H9 (cell line): ENCODE data around the gene ADARB2. TPM values are rescaled to one million over a fixed set of nuclear protein-coding genes. Genes with fewer than 3 reads are reported as not detected.

Source experiments
- DNase-seq: peaks from one replicate; pipeline ENCODE4 v3.0.0-alpha.2; 2017
- H2AFZ ChIP-seq: one replicate; pipeline ENCODE4 v1.6.1; 2013; ENCODE audit warnings: mild to moderate bottlenecking, low read length, control low read depth, moderate library complexity
- H2AK5ac ChIP-seq: 2 replicates; pipeline ENCODE4 v1.6.1; 2013; ENCODE audit warnings: low read length, control low read depth, mixed read lengths; ENCODE audit not compliant: insufficient read length
- H2BK120ac ChIP-seq: one replicate; pipeline ENCODE4 v1.6.1; 2013; ENCODE audit warnings: low read depth, mild to moderate bottlenecking, low read length, control low read depth, inconsistent platforms; ENCODE audit not compliant: poor library complexity, severe bottlenecking
- H2BK12ac ChIP-seq: 2 replicates; pipeline ENCODE4 v1.6.1; 2013; ENCODE audit warnings: low read length, control low read depth, mixed read lengths, low read depth; ENCODE audit not compliant: insufficient read length
- H2BK15ac ChIP-seq: 2 replicates; pipeline ENCODE4 v1.6.1; 2013; ENCODE audit warnings: low read depth, low read length, control low read depth
- H2BK20ac ChIP-seq: one replicate; pipeline ENCODE4 v1.6.1; 2013; ENCODE audit warnings: low read depth, mild to moderate bottlenecking, low read length, control low read depth, inconsistent platforms; ENCODE audit not compliant: poor library complexity, severe bottlenecking
- H2BK5ac ChIP-seq: 2 replicates; pipeline ENCODE4 v1.6.1; 2013; ENCODE audit warnings: low read length, control low read depth, mixed read lengths; ENCODE audit not compliant: insufficient read length
- H3K14ac ChIP-seq: 2 replicates; pipeline ENCODE4 v1.6.1; 2013; ENCODE audit warnings: low read length, control low read depth; ENCODE audit not compliant: insufficient read depth
- H3K18ac ChIP-seq: 2 replicates; pipeline ENCODE4 v1.6.1; 2013; ENCODE audit warnings: low read depth, mild to moderate bottlenecking, mixed read lengths, low read length, control low read depth; ENCODE audit not compliant: insufficient read length
- H3K23ac ChIP-seq: 2 replicates; pipeline ENCODE4 v1.6.1; 2013; ENCODE audit warnings: low read length, control low read depth, mixed read lengths, low read depth; ENCODE audit not compliant: insufficient read length
- H3K23me2 ChIP-seq: 2 replicates; pipeline ENCODE4 v1.6.1; 2013; ENCODE audit warnings: low read depth, mild to moderate bottlenecking, mixed read lengths, low read length, control low read depth; ENCODE audit not compliant: insufficient read length, poor library complexity, severe bottlenecking
- H3K27ac ChIP-seq: 2 replicates; pipeline ENCODE4 v1.5.1; 2013; ENCODE audit warnings: low read length, control low read depth, mixed read lengths, low read depth; ENCODE audit not compliant: insufficient read length
- H3K27me3 ChIP-seq: 2 replicates; pipeline ENCODE4 v1.6.1; 2013; ENCODE audit warnings: low read length, control low read depth, inconsistent platforms; ENCODE audit not compliant: insufficient read depth
- H3K4ac ChIP-seq: 2 replicates; pipeline ENCODE4 v1.6.1; 2013; ENCODE audit warnings: low read depth, mild to moderate bottlenecking, control low read depth, inconsistent platforms, low read length, moderate library complexity
- H3K4me1 ChIP-seq: 2 replicates; pipeline ENCODE4 v1.6.1; 2013; ENCODE audit warnings: low read length, control low read depth, inconsistent platforms; ENCODE audit not compliant: insufficient read depth
- H3K4me2 ChIP-seq: 2 replicates; pipeline ENCODE4 v1.6.1; 2013; ENCODE audit warnings: low read length, control low read depth, mixed read lengths; ENCODE audit not compliant: insufficient read length, insufficient read depth
- H3K56ac ChIP-seq: 2 replicates; pipeline ENCODE4 v1.6.1; 2013; ENCODE audit warnings: low read depth, mild to moderate bottlenecking, mixed read lengths, low read length, control low read depth; ENCODE audit not compliant: insufficient read length
- H3K79me1 ChIP-seq: 2 replicates; pipeline ENCODE4 v1.6.1; 2013; ENCODE audit warnings: low read depth, mild to moderate bottlenecking, moderate library complexity, low read length, control low read depth, inconsistent platforms; ENCODE audit not compliant: insufficient read depth, poor library complexity, severe bottlenecking
- H3K79me2 ChIP-seq: 2 replicates; pipeline ENCODE4 v1.6.1; 2013; ENCODE audit warnings: low read length, control low read depth, inconsistent platforms; ENCODE audit not compliant: insufficient read depth
- H3K9ac ChIP-seq: 2 replicates; pipeline ENCODE4 v1.6.1; 2013; ENCODE audit warnings: low read length, control low read depth, mixed read lengths; ENCODE audit not compliant: insufficient read length; ENCODE audit errors: extremely low read depth
- H3K9me3 ChIP-seq: one replicate; pipeline ENCODE4 v1.6.1; 2013; ENCODE audit warnings: low read depth, low read length, inconsistent platforms; ENCODE audit not compliant: control insufficient read depth
- H3T11ph ChIP-seq: one replicate; pipeline ENCODE4 v1.6.1; 2013; ENCODE audit warnings: mild to moderate bottlenecking, low read length, control low read depth, inconsistent platforms
- H4K20me1 ChIP-seq: one replicate; pipeline ENCODE4 v1.6.1; 2013; ENCODE audit not compliant: control insufficient read depth, insufficient read length, insufficient read depth
- H4K5ac ChIP-seq: 2 replicates; pipeline ENCODE4 v1.6.1; 2013; ENCODE audit warnings: low read depth, mild to moderate bottlenecking, mixed read lengths, low read length, control low read depth; ENCODE audit not compliant: insufficient read length
- H4K8ac ChIP-seq: replicated peaks from 2 replicates; pipeline ENCODE4 v1.6.1; 2013; ENCODE audit warnings: low read length, control low read depth, mixed read lengths, low read depth; ENCODE audit not compliant: insufficient read length
- H4K91ac ChIP-seq: 2 replicates; pipeline ENCODE4 v1.6.1; 2013; ENCODE audit warnings: low read depth, mild to moderate bottlenecking, moderate library complexity, mixed read lengths, low read length, control low read depth; ENCODE audit not compliant: insufficient read length
- H3K27ac Mint-ChIP-seq, 3 experiments: 2 replicates in 2 of 3; 3 replicates in 1 of 3; pipeline ENCODE4 v1.8.0; 2020 to 2021; ENCODE audit warnings: mixed read lengths in 3 of 3, mild to moderate bottlenecking in 1 of 3, moderate library complexity in 1 of 3
- H3K27me3 Mint-ChIP-seq: 2 replicates; pipeline ENCODE4 v1.8.0; 2021; ENCODE audit warnings: low read depth, mild to moderate bottlenecking, moderate library complexity, mixed read lengths
- H3K36me3 Mint-ChIP-seq, 3 experiments: 2 replicates in 2 of 3; 3 replicates in 1 of 3; pipeline ENCODE4 v1.8.0; 2020 to 2021; ENCODE audit warnings: low read depth in 3 of 3, mixed read lengths in 3 of 3; ENCODE audit not compliant: insufficient read depth in 1 of 3
- H3K4me1 Mint-ChIP-seq, 2 experiments: 2 replicates each; pipeline ENCODE4 v1.8.0; 2020; ENCODE audit warnings: mixed read lengths in 2 of 2
- H3K4me3 Mint-ChIP-seq, 2 experiments: 2 replicates in 1 of 2; 3 replicates in 1 of 2; pipeline ENCODE4 v1.8.0; 2020 to 2021; ENCODE audit warnings: mild to moderate bottlenecking in 2 of 2, mixed read lengths in 2 of 2, moderate library complexity in 1 of 2
- H3K9me3 Mint-ChIP-seq, 2 experiments: 2 replicates in 1 of 2; 3 replicates in 1 of 2; pipeline ENCODE4 v1.8.0; 2020; ENCODE audit warnings: mild to moderate bottlenecking in 2 of 2, mixed read lengths in 2 of 2, moderate library complexity in 1 of 2
- WGBS: extraction: QIAGEN DNeasy Blood & Tissue Kit; methylation state at CpG from one replicate; pipeline ENCODE4 v1.1.7; 2013; ENCODE audit warnings: missing lambda C conversion rate, low lambda C conversion rate, mixed read lengths; ENCODE audit not compliant: insufficient read length; ENCODE audit errors: extremely low coverage; 5-methylcytosine and 5-hydroxymethylcytosine counted together
- total RNA-seq: library from RNA; stranded (reverse); gene quantifications from 2 replicates; pipeline ENCODE4 v1.2.1, GENCODE V29; 2021
- TF ChIP-seq, protein P1 (sequence below): fragments of 200-600 bp; sonication (generic); conservative IDR thresholded peaks from 3 replicates; pipeline ENCODE4 v1.8.0; 2021; ENCODE audit warnings: antibody characterized with exemption, mild to moderate bottlenecking

Gene ADARB2
- total RNA-seq, 1 experiment from 2014 or later = 0.87 TPM

DNA sequence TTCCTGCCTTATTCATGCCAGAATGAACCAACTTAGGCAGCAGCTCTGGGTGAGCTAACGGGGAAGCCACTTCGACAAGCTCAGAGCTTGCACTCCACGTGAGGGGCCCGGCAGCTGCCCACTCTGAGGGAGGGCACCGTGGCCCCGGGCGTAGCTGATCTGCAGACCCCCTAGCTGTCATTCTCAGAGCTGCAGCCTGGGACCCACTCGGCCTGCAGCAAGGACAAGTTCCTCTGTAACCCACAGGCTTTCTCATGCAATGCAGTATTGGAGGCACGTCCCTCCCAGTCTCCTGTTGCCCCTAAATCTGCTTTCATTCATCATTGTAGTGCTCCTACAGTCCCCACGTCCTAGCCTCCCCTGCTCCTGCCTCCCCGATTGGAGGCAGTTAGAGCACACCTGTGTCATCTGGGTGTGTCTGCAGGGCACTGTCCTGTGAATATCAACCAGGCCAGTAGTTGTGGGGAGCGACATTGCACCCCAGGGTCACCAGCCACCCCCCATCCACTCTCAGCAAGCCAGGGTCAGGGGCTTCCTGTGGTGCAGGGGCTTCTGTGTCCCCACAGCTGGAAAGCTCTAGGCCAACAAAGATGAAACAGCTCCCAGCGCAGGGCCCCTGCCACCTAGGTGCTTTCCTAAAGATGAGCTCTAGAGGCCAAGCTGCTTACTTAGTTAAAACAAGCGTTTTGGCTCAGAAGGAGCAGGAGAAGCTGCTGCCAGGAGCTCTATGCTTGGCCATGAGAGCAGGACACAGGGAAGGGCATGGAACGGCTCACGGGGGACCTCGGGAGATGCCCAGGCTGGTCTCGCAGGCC is 333.6 kb downstream of the ADARB2 start:
- Mint-ChIP-seq H3K36me3 (no peaks in the 10 kb centered on the region; a peak in 1 of 7 replicates), H3K4me1 (peaks cover 18 to 32% of the 10 kb centered on the region in 2 experiments)

More for the DNA sequence above, 333.6 kb downstream of the ADARB2 start:
- Histone ChIP-seq H3K18ac (no peak overlapping the region), H2AFZ (no peak overlapping the region), H3K4me1 (no peaks in the 10 kb centered on the region), H2AK5ac (no peak overlapping the region), H3K27me3 (no peaks in the 10 kb centered on the region), H3K23ac (no peak overlapping the region), H4K8ac (no peak overlapping the region), H3T11ph (no peak overlapping the region), H3K4me2 (no peak overlapping the region), H2BK5ac (no peak overlapping the region), H4K5ac (no peak overlapping the region), H3K23me2 (no peaks in the 10 kb centered on the region), H3K4ac (no peak overlapping the region), H3K27ac (no peak overlapping the region), H2BK120ac (no peak overlapping the region), H3K9ac (no peak overlapping the region), H3K79me1 (no peaks in the 10 kb centered on the region), H2BK20ac (no peak overlapping the region), H2BK15ac (no peak overlapping the region), H4K91ac (no peak overlapping the region), H3K79me2 (no peaks in the 10 kb centered on the region), H3K9me3 (no peaks in the 10 kb centered on the region), H2BK12ac (no peak overlapping the region), H3K14ac (no peak overlapping the region), H4K20me1 (no peaks in the 10 kb centered on the region), H3K56ac (no peak overlapping the region)
- peak; percentile 64 for DNase-seq
- WGBS = no CpG with 5 or more reads among the region's 18 CpGs
- no peaks in the 10 kb centered on the region for H3K9me3 Mint-ChIP-seq
- no peak overlapping the region for H3K27ac Mint-ChIP-seq
- TF ChIP-seq, protein P1, sequence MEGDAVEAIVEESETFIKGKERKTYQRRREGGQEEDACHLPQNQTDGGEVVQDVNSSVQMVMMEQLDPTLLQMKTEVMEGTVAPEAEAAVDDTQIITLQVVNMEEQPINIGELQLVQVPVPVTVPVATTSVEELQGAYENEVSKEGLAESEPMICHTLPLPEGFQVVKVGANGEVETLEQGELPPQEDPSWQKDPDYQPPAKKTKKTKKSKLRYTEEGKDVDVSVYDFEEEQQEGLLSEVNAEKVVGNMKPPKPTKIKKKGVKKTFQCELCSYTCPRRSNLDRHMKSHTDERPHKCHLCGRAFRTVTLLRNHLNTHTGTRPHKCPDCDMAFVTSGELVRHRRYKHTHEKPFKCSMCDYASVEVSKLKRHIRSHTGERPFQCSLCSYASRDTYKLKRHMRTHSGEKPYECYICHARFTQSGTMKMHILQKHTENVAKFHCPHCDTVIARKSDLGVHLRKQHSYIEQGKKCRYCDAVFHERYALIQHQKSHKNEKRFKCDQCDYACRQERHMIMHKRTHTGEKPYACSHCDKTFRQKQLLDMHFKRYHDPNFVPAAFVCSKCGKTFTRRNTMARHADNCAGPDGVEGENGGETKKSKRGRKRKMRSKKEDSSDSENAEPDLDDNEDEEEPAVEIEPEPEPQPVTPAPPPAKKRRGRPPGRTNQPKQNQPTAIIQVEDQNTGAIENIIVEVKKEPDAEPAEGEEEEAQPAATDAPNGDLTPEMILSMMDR = peak; percentile 70
- H3K4me3 Mint-ChIP-seq = no peak overlapping the region
- no peaks in the 10 kb centered on the region; the same call in 1 of the 2 replicates for H3K27me3 Mint-ChIP-seq
